GM12878 (cell line): ENCODE results near the gene STAT5B. TPM values are rescaled to one million over a fixed set of nuclear protein-coding genes. Genes with fewer than 3 reads are reported as not detected.

Experiments used
- ATAC-seq: fragments of 200-7000 bp; cut with Tn5 transposase; 3 replicates; pipeline ENCODE4 v1.9.1; 2020; ENCODE audit warnings: mild to moderate bottlenecking, moderate library complexity
- BruUV-seq: library from RNA; stranded (reverse); fragments of 400-500 nt; replicated peaks from 2 replicates; lab custom pipeline; 2021; lab: Mats Ljungman, UMichigan
- CTCF ChIA-PET: fragments of 300-600 bp; sonication (Branson Sonifier 250); formaldehyde crosslinking; extraction: SDS; loops from one replicate; lab custom pipeline; 2021; ENCODE audit warnings: inconsistent platforms; lab: Yijun Ruan, JAX
- POLR2A ChIA-PET: fragments of 350-600 bp; formaldehyde crosslinking; extraction: SDS; loops from one replicate; lab custom pipeline; 2021; ENCODE audit warnings: inconsistent platforms; lab: Charles Lee
- RAD21 ChIA-PET: fragments of 300-600 bp; sonication (Branson Sonifier 250); formaldehyde crosslinking; loops from one replicate; lab custom pipeline; 2023; ENCODE audit warnings: antibody characterized with exemption; ENCODE audit not compliant: unreplicated experiment; lab: Charles Lee
- SMC1A ChIA-PET: fragments of 300-600 bp; sonication (Branson Sonifier 250); formaldehyde crosslinking; loops from one replicate; lab custom pipeline; 2023; ENCODE audit not compliant: unreplicated experiment, uncharacterized antibody; lab: Charles Lee
- DNase-seq: peaks from one replicate; pipeline ENCODE4 v3.0.0-alpha.2; 2011; ENCODE audit warnings: low read depth, low spot score
- FAIRE-seq: peaks from 3 replicates; lab custom pipeline; 2011; peaks lifted over from hg19 to GRCh38; lab: Jason Lieb, UNC
- H2AFZ ChIP-seq: 2 replicates; pipeline ENCODE4 v1.6.0; 2011; ENCODE audit warnings: low read depth, low read length, control low read depth; ENCODE audit not compliant: control insufficient read depth
- H3K27ac ChIP-seq: 2 replicates; pipeline ENCODE4 v1.5.1; 2011; ENCODE audit warnings: control low read depth; ENCODE audit not compliant: control insufficient read depth, insufficient read depth
- H3K27me3 ChIP-seq, 2 experiments: replicated peaks in 1 of 2; 2 replicates each; pipeline versions ENCODE4 v1.6.0 to v1.6.1; 2011; ENCODE audit warnings: low read length in 1 of 2; ENCODE audit not compliant: control insufficient read depth in 2 of 2, insufficient read depth in 2 of 2
- H3K36me3 ChIP-seq, 2 experiments: 2 replicates each; pipeline ENCODE4 v1.5.1; 2011; ENCODE audit warnings: low read length in 1 of 2; ENCODE audit not compliant: control insufficient read depth in 2 of 2, insufficient read depth in 2 of 2
- H3K4me1 ChIP-seq: 2 replicates; pipeline ENCODE4 v1.6.1; 2011; ENCODE audit warnings: mild to moderate bottlenecking, low read length, moderate library complexity, mixed read lengths; ENCODE audit not compliant: control insufficient read depth, insufficient read depth
- H3K4me2 ChIP-seq: 2 replicates; pipeline ENCODE4 v1.6.0; 2011; ENCODE audit warnings: control low read depth; ENCODE audit not compliant: control insufficient read depth, insufficient read depth
- H3K4me3 ChIP-seq: fragments of 200-600 bp; sonication (generic); 2 replicates; pipeline ENCODE4 v1.5.1; 2016
- H3K79me2 ChIP-seq: 2 replicates; pipeline ENCODE4 v1.6.0; 2011; ENCODE audit warnings: low read length; ENCODE audit not compliant: control insufficient read depth, insufficient read depth
- H3K9ac ChIP-seq: 2 replicates; pipeline ENCODE4 v1.8.0; 2011; ENCODE audit warnings: low read length, control low read depth, mixed read lengths; ENCODE audit not compliant: control insufficient read depth, insufficient read depth
- H3K9me3 ChIP-seq: replicated peaks from 3 replicates; pipeline ENCODE4 v1.5.1; 2011; ENCODE audit warnings: mild to moderate bottlenecking, low read length; ENCODE audit not compliant: control insufficient read depth, insufficient read depth
- H4K20me1 ChIP-seq: 2 replicates; pipeline ENCODE4 v1.6.0; 2011; ENCODE audit not compliant: control insufficient read depth, insufficient read depth
- CHD1 ChIP-seq: IDR thresholded peaks from 2 replicates; pipeline ENCODE4 v1.6.1; 2012; ENCODE audit warnings: low read depth, low read length, improper control_type of control experiment
- DPF2 ChIP-seq: fragments of 450-650 bp; IDR thresholded peaks from 2 replicates; pipeline ENCODE4 v1.6.1; 2017; ENCODE audit warnings: mild to moderate bottlenecking
- E4F1 ChIP-seq: fragments of 450-650 bp; IDR thresholded peaks from 2 replicates; pipeline ENCODE4 v1.6.1; 2018; ENCODE audit warnings: borderline replicate concordance, mild to moderate bottlenecking; ENCODE audit not compliant: partially characterized antibody
- MXI1 ChIP-seq: fragments of 150-350 bp; IDR thresholded peaks from 2 replicates; pipeline ENCODE4 v1.6.1; 2011; ENCODE audit warnings: low read depth, mild to moderate bottlenecking, inconsistent platforms, low read length, improper control_type of control experiment
- NR2C1 ChIP-seq: fragments of 450-650 bp; IDR thresholded peaks from 2 replicates; pipeline ENCODE4 v1.6.1; 2017; ENCODE audit warnings: antibody characterized with exemption, mild to moderate bottlenecking, moderate library complexity
- SMAD5 ChIP-seq: IDR thresholded peaks from 2 replicates; pipeline ENCODE4 v1.6.1; 2016; ENCODE audit warnings: antibody characterized with exemption, low read depth
- ZNF217 ChIP-seq: fragments of 450-650 bp; IDR thresholded peaks from 2 replicates; pipeline ENCODE4 v1.6.1; 2017; ENCODE audit warnings: antibody characterized with exemption, mild to moderate bottlenecking
- WGBS: methylation state at CpG from one replicate; pipeline ENCODE4 v1.1.6; 2016; ENCODE audit warnings: low lambda C conversion rate; ENCODE audit not compliant: insufficient replicate concordance, insufficient coverage; ENCODE audit errors: missing lambda C conversion rate; 5-methylcytosine and 5-hydroxymethylcytosine counted together
- in situ Hi-C: fragments of 300-500 bp; cut with MboI; formaldehyde crosslinking; loops from 9 replicates; pipeline ENCODE4 v1.14.3; 2018; ENCODE audit warnings: mixed read lengths
- intact Hi-C: fragments of 100-400 bp; cut with micrococcal nuclease; formaldehyde crosslinking; loops from one replicate; pipeline ENCODE4 v1.14.2; 2022; ENCODE audit not compliant: unreplicated experiment
- polyA plus RNA-seq, 11 experiments: library from polyadenylated mRNA; depleted of rRNA in 4 of 11; unstranded in 6 of 11; stranded (reverse) in 5 of 11; fragments of >200 nt; fragmentation: Nextera tagmentation in 4 of 11; fragmentation: Illumina TruSeq in 1 of 11; extraction: Ambion mirVana in 4 of 11; extraction: Trizol in 1 of 11; gene quantifications; 1 replicate in 1 of 11; 2 replicates in 10 of 11; pipeline versions ENCODE4 v1.2.1 to v1.2.3, GENCODE V29; 2011 to 2016; ENCODE audit warnings: inconsistent platforms in 2 of 11, missing spikeins in 2 of 11, low read depth in 1 of 11
- total RNA-seq, 4 experiments: library from RNA; depleted of rRNA in 3 of 4; stranded (reverse); fragments of >200 nt in 3 of 4; fragmentation: Illumina TruSeq in 1 of 4; extraction: Trizol in 1 of 4; gene quantifications; 2 replicates each; pipeline versions ENCODE4 v1.2.1 to v1.2.3, GENCODE V29; 2013 to 2021

Gene STAT5B
- total and polyA plus RNA-seq, 10 of the 15 experiments (the other 5 are each of a cell fraction or from before 2014, with no cell fraction given): 11.0 to 69.6 (median 46.7) TPM

- TF ChIP-seq CHD1 (no peak), E4F1 (peak; percentile 29)
Observed at GRCh38 chr17:42182927-42183734, 93.1 kb downstream of the STAT5B start (continued).

GRCh38 chr17:42181851-42182207 lies 94.4 kb downstream of the STAT5B start:
- no peak for FAIRE-seq
- ChIA-PET CTCF (interaction anchor here (0.6 to 4.6 kb wide), 42 partner anchors 9 to 441 kb away, joined by 3 to 138 read pairs (median 4); partner anchors contain the start of genes CNP, DHX58, DNAJC7 and GHDC), SMC1A (interaction anchor here (0.6 to 4.7 kb wide), 29 partner anchors 12 to 225 kb away, joined by 3 to 53 read pairs (median 4); partner anchors contain the start of genes CNP, DHX58, GHDC and KAT2A), POLR2A (interaction anchor here (0.5 to 1.9 kb wide), 12 partner anchors 13 to 216 kb away, joined by 3 to 15 read pairs (median 4); partner anchors contain the start of genes DHX58, GHDC and KAT2A), RAD21 (interaction anchor here (0.7 to 4.7 kb wide), 27 partner anchors 8 to 224 kb away, joined by 3 to 78 read pairs (median 4); partner anchors contain the start of genes DHX58, DNAJC7, GHDC and KAT2A)
- intact Hi-C loops (loop anchor here (1.0 to 10.0 kb wide), 5 partner anchors 64 to 223 kb away; partner anchors contain the start of genes CNP and STAT5A), in situ Hi-C loops (no loop called here)
- no peak for TF ChIP-seq MXI1
- no peak for TF ChIP-seq ZNF217
- no peak for TF ChIP-seq DPF2
- TF ChIP-seq NR2C1: peak; percentile 34; the same call in 1 of the 2 replicates
- no peak for TF ChIP-seq SMAD5
- Histone ChIP-seq H3K4me2 (peak overlapping the region; percentile 94), H3K9me3 (no peaks in the 10 kb centered on the region), H3K4me3 (0 out of 2 replicates have a peak overlapping the region, but pooled peaks have one; percentile 10), H3K27me3 (no peaks in the 10 kb centered on the region), H2AFZ (no peak overlapping the region; the same call in 1 of the 2 replicates), H3K9ac (no peak overlapping the region), H3K36me3 (no peaks in the 10 kb centered on the region), H3K4me1 (peaks cover 39% of the 10 kb centered on the region), H3K79me2 (no peaks in the 10 kb centered on the region), H4K20me1 (no peaks in the 10 kb centered on the region), H3K27ac (no peak overlapping the region)
- no TSS peak for BruUV-seq
- no peak for DNase-seq
- WGBS: 69% methylated on average over 2 of the region's 2 CpGs
- ATAC-seq: no peak
